Femur (tissue), 1 donor: ENCODE measurements around the gene TTC21A.

ENCODE experiments used
- DNase-seq: peaks from one replicate; pipeline ENCODE4 v3.0.0-alpha.2; 2017

The TTC21A gene

DNA sequence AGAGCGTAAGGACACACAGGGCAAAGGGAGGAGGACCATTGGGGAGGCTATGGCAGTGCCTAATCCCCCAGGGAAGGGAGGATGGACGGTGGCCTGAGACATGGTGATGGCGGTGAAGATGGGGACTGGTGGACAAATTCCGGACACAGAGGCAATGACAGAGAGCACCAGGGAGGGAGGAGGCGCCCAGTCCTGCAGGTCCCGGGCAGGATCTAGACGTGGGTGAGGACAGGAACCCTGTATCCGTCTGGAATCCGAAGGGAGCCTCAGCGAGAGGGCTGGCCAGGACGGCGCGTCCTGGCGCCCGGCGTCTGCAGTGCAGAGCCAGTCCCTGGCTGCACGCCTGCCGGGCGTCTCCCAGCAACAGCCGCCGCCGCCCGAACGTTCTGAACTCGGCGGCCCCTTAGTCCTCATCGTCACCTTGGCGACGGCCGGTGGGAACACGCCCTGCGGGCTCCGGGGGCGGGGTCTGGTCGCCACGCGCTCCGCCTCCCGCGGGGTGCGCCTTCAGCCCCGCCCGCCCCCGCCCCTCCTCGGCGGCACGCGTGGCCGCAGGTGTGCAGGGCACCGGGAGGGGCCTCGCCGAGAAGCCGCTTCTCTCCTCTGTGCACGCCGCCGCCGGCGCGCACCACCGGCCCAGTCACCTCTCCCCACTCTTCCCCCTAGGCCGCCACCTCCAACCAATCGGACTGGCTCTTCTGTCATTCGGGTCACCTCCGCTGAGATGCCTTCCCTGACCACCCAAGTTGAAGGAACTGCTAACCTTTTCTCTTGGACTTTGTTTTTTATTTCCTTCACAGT is 73.3 kb downstream of the TTC21A start:
- peak; percentile 91 for DNase-seq

GRCh38 chr3:39181408-39182335 is 74.2 kb downstream of the TTC21A start:
- peak; percentile 34 for DNase-seq

DNA sequence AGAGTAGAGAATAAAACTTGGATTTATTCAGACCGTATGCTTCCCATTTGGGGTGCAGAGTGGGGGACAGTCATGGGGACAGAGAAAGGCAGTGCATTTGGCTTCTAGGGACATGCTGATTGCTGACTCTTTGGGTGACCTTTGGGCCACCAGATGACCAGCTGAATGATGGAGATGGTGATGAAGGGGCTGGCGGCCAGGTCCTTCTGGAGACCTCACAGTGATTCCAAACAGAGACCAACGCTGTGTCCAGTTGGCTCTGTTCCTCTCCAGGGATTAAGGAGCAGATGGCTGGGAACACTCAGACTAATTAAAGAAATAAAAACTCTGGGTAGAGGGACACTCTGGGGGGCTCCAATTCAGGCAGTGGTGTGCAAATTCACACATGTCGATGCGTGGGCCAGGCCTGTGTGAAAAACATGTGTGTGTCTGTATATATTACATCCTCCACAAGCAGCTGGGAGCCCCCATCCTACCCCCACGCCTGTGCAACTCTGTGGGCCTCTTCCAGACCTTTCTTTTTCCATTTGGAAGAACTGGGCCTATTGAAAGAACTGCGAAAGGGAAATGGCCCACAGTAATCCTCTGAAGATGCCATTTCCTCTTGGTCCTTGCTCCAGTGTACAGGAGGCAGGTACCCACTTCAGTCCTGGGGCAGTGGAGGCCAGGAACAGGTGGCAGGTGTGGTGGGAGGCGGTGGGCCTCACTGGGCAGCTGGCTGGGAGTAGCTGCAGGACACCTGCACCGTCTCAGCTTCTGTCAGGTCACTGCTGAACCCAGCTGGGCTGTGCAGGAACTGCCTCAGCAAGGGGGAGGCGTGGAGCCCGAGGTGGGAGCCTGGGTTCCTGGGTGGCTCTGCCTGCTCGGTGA is 76.0 kb downstream of the TTC21A start:
- peak; percentile 40 for DNase-seq

DNA sequence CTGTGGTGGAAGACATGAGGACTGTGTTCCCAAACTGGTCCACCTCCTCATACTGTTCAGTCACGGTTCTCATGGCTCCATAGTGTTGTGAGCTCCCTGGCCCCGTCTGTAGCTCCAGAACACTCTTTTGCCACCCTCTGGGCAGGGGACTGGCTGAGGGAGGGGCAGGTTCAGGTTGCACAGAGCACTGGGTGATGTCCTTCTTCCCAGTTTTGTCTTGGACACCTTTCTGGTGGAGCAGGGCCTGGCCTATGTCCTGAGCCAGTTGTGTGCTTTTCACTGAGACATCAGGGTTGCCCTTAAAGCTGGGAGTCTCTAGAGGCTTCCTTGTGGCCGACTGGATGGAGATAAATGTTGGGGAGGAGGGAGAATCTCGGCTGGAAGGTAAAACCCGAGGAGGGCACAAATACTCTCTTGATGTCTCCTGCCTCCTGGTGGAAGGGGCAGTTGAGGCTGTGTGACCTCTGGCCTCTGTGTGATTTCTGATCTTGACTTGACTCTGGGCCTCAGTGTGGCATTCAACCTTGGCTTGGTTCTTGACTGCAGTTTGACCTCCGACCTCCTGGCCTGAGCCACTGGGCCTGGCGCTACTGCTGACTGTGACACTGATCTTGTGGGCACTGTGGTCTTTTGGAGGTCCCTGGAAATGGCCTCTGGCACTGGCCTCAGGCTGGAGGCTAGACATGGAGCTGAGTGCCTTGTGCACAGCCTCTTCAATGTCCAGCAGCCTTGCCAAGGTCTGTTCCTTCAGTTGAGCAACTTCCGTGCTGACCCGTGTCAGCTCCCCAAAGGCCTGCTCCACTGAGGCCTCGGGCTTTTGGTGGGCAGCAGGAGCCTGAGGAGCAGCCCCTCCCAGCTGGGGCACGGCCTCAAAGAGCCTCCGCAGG is 76.8 kb downstream of the TTC21A start:
- no peak for DNase-seq

- DNase-seq: no peak
These were observed 77.4 kb downstream of the TTC21A start for GRCh38 chr3:39184968-39185285.

DNA sequence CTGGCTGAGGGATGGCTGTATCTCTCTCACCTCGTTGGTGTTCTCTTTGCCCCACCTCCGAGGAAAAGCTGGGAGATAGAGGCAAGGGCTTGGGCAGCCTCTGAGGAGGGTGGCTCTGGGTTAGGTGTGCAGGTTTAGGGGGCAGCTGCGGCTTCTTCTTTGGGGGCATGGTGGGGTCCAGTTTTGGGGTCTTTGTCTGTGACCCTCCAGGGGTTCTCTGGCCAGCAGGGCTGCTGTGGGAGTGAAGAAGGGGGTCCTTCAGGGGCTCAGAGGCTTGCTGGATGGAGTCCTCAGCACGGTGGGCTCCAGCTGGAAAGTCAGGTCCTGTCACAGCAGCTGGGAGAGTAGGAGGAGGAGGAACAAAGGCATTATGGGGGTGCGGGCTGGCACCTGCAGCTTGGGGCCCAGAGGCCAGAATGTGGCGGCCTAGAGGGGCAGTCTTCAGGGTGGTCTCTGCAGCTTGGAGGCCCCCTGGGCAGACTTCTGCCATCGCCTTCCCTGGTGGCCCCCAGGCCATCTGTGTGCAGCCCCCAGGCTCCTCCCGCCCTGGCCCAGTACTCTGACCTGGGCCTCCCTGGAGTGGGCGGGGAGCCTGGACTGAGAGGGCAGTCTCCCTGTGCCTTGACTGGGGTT is 78.0 kb downstream of the TTC21A start:
- DNase-seq: no peak

DNA sequence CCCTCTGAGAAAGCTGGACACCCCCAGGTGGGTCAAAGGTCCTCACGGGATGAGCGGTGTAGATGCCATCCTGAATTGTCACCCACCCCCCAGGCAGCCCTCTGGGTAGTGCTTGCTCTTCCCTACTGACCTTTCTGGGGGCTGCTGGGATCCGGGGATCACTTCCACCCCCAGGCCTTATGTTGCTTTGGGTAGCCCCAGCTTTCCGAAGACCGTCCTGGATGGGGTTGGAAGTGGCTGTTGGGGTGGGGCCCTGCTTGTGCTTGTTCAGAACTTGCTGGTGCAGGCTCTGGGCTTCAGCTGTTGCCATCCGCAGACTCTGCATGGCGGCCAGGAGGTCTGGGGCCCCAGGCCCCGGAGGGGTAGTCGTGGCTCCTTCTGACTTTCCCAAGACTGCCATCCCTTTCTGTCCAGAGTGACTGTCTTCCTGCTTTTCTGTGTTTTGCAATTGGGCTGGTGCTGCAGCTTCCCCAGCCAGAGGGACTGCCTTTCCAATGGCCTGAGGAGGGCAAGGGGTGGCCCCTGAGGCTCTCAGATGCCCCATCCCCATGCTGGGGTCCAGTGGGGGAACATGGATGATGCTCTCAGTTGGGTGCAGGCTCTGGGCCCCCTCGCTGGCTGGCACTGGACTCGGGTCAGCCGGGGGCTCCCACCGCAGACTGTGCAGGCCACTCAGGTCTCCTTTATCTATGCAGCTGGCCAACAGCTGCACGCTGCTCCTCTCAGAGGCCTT is 78.6 kb downstream of the TTC21A start:
- no peak for DNase-seq

DNA sequence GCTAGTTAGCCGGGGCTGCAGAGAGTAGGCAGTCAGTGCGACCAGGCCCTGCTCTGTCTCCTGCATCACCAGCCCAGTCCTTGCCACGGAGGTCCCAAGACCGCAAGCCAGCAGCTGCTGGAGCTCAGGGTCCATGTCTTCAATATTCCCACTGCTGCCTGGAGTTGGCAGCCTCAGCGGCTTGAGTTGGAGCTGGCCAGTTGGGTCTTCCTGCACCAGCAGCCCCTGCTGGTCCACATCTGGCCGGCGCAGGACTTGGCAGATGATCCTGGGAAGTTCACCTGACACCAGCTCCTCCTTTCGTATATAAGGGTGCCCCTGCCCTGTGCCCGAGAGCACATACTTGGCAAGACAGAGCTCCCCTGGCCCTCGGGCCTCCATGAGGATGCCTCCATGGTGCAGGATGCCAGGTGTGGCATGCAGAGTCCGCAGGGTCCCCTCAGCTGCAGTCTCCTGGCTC is 79.2 kb downstream of the TTC21A start:
- DNase-seq: no peak

DNA sequence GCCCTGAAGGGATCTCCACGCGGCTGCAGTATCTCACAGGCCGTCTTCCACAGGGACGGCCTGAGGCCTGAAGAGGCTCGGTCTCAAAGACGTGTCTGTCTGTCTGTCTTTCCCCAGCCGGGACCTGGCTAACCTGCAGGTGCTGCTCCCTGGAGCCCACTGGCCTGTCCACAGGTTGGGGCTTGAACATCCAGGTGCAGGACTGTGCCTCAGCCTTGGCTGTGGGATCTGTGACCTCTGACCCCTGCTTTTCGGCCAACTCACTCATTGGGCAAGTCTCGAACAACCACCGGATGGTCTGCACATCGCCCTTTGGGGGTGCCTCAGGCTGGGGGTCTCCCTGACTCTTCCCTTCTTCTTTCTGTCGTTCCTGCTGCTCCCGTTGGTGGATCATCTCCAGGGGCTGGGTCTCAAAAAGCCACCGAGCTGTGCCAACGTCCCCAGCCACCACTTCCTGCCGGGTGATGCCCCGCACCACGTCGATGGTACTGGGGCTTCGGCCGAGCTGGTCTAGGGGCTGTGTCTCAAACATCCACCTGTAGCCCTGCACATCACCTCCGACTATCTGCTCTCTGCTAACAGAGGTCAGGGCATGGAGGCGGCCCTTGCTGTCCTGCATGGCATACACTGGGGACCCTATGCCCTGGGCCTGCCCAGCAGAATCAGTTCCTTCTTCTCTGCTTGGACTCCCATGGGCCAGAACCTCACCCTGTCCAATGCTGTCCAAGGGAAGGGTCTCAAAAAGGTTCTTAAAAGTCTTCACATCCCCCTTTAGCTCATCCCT is 80.1 kb downstream of the TTC21A start:
- DNase-seq: no peak
